Body of pancreas (tissue), 4 donors: ENCODE data around the gene WLS.

Experiments
- CTCF ChIP-seq, 7 experiments: fragments of 450-650 bp in 4 of 7; fragments of 200-600 bp in 3 of 7; sonication (generic) in 3 of 7; IDR thresholded peaks; one replicate each; pipeline ENCODE4 v1.5.1; 2016 to 2019; ENCODE audit warnings: antibody characterized with exemption in 7 of 7
- POLR2A ChIP-seq, 3 donors: fragments of 450-650 bp; IDR thresholded peaks; one replicate each; pipeline ENCODE4 v1.6.1; 2016; ENCODE audit warnings: antibody characterized with exemption in 3 of 3, mild to moderate bottlenecking in 2 of 3

GRCh38 chr1:68205794-68206358 lies 26.4 kb downstream of the WLS start:
- no peak for TF ChIP-seq CTCF (IDR thresholded peaks at IDR 0.05)
- TF ChIP-seq POLR2A (IDR thresholded peaks at IDR 0.05): no peak
